Erythroblast (primary cell): ENCODE results near the gene PDE3A.

Experiments
- GATA1 ChIP-seq: IDR thresholded peaks from 2 replicates; pipeline ENCODE4 v1.6.1; 2011; ENCODE audit warnings: low read depth, mild to moderate bottlenecking, control low read depth, low read length, moderate library complexity
- POLR2A ChIP-seq: IDR thresholded peaks from 2 replicates; pipeline ENCODE4 v1.6.1; 2011; ENCODE audit warnings: mild to moderate bottlenecking, low read length

DNA sequence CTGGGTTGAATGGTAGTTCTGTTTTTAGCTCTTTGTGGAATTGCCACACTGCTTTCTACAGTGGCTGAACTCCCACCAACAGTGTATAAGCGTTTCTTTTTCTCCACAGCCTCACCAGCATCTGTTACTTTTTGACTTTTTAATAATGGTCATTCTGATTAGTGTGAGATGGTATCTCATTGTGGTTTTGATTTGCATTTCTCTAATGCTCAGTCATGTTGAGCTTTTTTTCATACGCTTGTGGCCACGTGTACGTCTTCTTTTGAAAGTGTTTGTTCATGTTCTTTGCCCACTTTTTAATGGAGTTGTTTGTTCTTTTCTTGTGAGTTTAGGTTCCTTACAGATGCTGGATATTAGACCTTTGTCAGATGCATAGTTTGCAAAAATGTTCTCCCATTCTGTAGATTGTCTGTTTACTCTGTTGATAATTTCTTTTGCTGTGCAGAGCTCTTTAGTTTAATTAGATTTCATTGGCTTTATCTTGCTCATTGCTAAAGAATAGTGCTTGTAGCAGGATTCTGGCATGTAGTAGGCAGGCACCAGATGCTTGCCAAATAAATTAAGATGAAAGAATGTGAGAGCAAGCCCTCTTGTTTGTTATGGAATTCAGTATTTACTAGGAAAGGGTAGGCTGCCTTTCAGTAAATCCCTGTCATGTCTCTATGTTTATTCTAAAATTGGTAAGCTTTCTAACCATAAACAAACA lies 86.8 kb downstream of the PDE3A start:
- TF ChIP-seq POLR2A (no peak), GATA1 (no peak)
